ENCODE measurements around the gene PTPN20.

GRCh38 chr10:47041396-47042198, 130.4 kb downstream of the PTPN20 start:
- TF ChIP-seq GATA2 (IDR thresholded peaks at IDR 0.05; ENCODE audit: low read depth, low read length) (no peak), GATA3 (IDR thresholded peaks at IDR 0.05; ENCODE audit: low read depth, low read length) (no peak)
